Activated T-helper 2 cell treated with anti-CD3 and anti-CD28 coated beads, Interferon-gamma antibody, Interleukin-2, Interleukin-4, amounts not matched to agents 10 μg/mL and 5 μg/mL and 100 μg/mL, durations not matched to agents 14 hours and 24 hours and 36 hours (primary cell): ENCODE measurements around the gene TAF4. TPM values are rescaled to one million over a fixed set of nuclear protein-coding genes. Genes with fewer than 3 reads are reported as not detected.

Source experiments
- DNase-seq: peaks from one replicate; pipeline ENCODE4 v3.0.0; 2021; ENCODE audit warnings: low spot score
- H3K27ac Mint-ChIP-seq: one replicate; pipeline ENCODE4 v1.8.0; 2021; ENCODE audit warnings: mixed read lengths
- H3K27me3 Mint-ChIP-seq: one replicate; pipeline ENCODE4 v1.8.0; 2021; ENCODE audit warnings: low read depth, mixed read lengths
- H3K36me3 Mint-ChIP-seq: one replicate; pipeline ENCODE4 v1.8.0; 2021; ENCODE audit warnings: low read depth, mixed read lengths
- H3K4me1 Mint-ChIP-seq: one replicate; pipeline ENCODE4 v1.8.0; 2021; ENCODE audit warnings: low read depth, mixed read lengths
- H3K4me3 Mint-ChIP-seq: one replicate; pipeline ENCODE4 v1.8.0; 2021; ENCODE audit warnings: low read depth, mild to moderate bottlenecking, moderate library complexity, mixed read lengths
- H3K9me3 Mint-ChIP-seq: one replicate; pipeline ENCODE4 v1.8.0; 2021; ENCODE audit warnings: mixed read lengths
- intact Hi-C: fragments of 100-400 bp; cut with micrococcal nuclease; formaldehyde crosslinking; loops from one replicate; pipeline ENCODE4 v1.15.1; 2023
- total RNA-seq: library from RNA; stranded (reverse); gene quantifications from 2 replicates; pipeline ENCODE4 v1.2.3, GENCODE V29; 2022

Gene TAF4
- total RNA-seq, 1 donor from 2014 or later: 26.9 TPM

- Mint-ChIP-seq H3K9me3 (no peaks in the 10 kb centered on the region), H3K36me3 (no peaks in the 10 kb centered on the region), H3K27ac (no peak overlapping the region), H3K4me1 (no peaks in the 10 kb centered on the region), H3K4me3 (no peak overlapping the region), H3K27me3 (no peaks in the 10 kb centered on the region)
- intact Hi-C loops: no loop called here
- DNase-seq: no peak
Observed at GRCh38 chr20:61925555-61926252, 140.0 kb downstream of the TAF4 start.

DNA sequence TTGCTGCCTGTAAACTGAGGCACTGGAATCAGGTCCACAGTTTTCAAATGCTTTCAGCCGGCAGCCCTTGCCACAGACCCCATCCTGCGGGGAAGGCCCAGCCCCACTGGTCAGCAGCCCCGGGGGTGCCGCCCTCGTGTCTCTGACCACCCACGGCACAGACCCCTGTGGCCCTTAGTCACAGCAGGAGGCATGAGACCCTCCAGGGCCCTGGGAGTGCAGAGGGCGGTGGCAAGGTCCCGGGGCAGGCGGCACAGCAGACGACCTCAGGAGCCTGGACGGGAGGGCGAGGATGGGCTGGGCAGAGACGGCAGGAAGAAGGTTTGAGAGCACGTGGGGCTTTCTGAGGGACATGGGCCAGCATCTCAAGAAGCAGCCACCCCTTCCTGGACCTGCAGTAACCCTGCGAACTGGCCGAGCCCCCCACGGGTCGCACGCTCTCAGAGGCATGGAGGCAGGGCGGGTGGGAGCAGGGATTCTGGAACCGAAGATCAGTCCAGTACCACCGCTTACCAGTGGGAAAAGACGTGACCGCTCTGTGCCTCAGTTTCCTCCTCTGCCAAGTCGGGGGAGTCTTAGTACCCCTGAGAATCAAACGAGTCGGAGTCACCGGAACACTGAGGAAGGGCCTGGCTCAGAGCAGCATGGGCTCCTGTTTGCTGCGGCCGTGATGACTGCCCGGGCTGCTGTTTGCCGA, 140.7 kb downstream of the TAF4 start:
- H3K36me3 Mint-ChIP-seq: no peaks in the 10 kb centered on the region
- DNase-seq: no peak
- H3K9me3 Mint-ChIP-seq: no peaks in the 10 kb centered on the region
- H3K27me3 Mint-ChIP-seq: no peaks in the 10 kb centered on the region
- intact Hi-C loops: no loop called here
- no peak overlapping the region for H3K27ac Mint-ChIP-seq
- H3K4me3 Mint-ChIP-seq: no peak overlapping the region
- H3K4me1 Mint-ChIP-seq: no peaks in the 10 kb centered on the region

Other genes with a start within 250 kb of the TAF4 start
- 42.9 and 45.0 TPM in 2 replicates for gene LSM14B, start 56.6 kb upstream of the TAF4 start, total RNA-seq
- gene PSMA7, start 77.5 kb upstream of the TAF4 start, total RNA-seq: 405 and 434 TPM in 2 replicates
- 26.0 and 30.7 TPM in 2 replicates for gene SS18L1, start 77.9 kb upstream of the TAF4 start, total RNA-seq
- gene MTG2, start 117.1 kb upstream of the TAF4 start, total RNA-seq: 34.0 and 40.2 TPM in 2 replicates
- not detected in 2 replicates for gene HRH3, start 154.4 kb upstream of the TAF4 start, total RNA-seq
- gene OSBPL2, start 172.6 kb upstream of the TAF4 start, total RNA-seq: 29.3 and 29.9 TPM in 2 replicates
- 152 and 171 TPM in 2 replicates for gene ADRM1, start 237.1 kb upstream of the TAF4 start, total RNA-seq